Measurements from ENCODE around the gene ISX.
A peak's percentile ranks its signal among the peaks of the same experiment; 100 is the strongest.
"Not testable (repeated sequence)": the region's sequence is repeated elsewhere in the genome, so short reads cannot be mapped to it uniquely, and the experiment has no call there.

Gene ISX

DNA sequence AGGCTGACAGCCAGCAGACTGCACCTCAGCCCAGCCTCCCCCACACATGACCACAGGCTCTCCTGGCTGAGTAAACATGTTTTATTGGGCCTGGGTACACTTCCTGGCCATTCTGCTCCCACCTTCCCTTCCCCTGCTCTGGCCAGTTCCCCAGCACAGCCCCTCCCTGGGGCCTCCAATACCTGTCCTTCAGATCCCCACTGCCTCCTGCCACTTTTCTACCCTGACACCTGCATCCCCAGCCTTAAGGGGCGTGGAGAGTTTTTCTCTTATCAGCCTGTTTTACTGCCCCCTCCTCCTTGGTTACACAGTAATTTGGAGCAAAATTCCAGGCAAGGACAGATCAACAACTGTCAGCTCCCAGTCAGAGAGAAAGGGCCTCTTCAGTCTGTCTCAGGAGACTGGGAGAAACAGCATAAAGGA, at the start of gene ISX:
TSS of gene ISX (plus strand) at position 363 of the 423 bp plus-strand sequence. CDS start 930 bp downstream, outside the sequence.
- no peak for DNase-seq

DNA sequence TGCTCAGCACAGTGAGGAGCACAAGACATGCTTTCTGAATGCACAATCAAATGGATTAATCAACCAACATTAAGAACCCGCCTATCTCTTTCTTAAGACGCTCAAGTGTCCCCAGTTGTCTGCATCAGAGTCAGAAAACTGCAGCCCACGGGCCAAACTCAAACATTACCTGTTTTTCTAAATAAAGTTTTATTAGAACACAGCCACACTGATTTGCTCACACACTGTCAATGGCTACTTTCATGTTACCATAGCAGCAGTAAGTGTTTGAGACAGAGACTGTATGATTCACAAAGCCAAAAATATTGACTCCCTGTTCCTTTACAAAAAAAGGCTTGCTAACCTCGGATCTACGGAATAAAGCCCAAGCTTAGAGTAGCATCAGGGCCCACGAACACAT, 49.0 kb upstream of the ISX start:
- DNase-seq: no peak

DNA sequence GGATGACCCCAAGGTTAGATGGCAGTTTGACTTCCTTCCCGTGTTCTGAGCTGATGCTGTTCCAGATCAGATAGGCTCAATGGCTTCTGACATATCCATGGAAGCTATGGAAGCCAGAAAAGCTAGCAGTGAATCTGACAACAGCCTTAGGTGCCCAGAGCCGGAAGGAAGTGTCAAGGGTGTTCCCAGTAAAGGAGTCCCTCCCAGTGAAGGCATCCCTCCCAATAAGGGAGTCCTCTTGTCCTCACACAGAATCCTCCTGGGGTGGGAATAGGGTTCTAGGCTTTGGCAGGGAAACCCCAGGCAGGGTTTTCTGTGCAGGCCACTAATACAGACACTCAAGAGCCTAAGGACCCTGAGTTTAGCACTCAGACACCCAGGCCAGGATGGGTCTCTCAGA, 47.0 kb upstream of the ISX start:
- DNase-seq: no peak

DNA sequence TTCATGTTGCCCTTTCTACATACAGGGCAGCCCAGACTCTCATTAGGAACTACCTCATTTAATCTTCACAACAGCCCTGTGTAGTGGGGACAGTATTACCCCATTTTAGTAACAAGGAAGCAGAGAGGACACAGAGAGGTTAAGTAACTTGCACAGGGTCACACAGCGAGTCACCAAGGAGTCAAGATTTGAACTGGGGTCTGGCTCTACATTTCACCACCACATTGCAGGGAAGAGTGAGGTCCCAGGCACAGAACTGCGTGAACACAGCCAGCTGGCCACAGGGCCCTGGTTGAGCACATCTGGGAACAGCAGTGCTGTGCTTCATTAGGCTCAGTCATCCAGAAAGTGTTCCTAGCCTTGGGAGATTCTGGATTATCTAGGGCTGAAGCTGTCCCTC, 45.4 kb upstream of the ISX start:
- DNase-seq: no peak

DNA sequence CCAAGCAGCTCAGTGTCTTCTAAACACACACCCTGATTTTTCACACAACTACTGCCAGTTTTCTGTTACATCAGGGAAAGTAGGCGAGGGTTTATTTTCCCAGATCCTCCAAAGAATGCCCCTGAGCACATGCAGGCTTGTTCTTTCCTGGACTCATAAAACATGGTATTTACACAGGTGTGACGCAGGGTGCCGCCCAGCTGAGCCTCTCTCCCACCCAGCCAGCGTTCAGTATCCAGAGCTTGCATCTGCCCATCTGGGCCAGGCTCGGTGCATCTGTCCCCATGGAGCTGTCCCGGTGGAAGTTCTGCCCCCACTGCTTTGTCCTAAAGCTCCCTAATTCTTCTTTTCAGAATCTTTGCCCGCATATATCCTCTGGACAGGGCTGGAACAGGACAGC, 44.8 kb upstream of the ISX start:
- DNase-seq: peak in 1 of 2 experiments; percentile 6

DNA sequence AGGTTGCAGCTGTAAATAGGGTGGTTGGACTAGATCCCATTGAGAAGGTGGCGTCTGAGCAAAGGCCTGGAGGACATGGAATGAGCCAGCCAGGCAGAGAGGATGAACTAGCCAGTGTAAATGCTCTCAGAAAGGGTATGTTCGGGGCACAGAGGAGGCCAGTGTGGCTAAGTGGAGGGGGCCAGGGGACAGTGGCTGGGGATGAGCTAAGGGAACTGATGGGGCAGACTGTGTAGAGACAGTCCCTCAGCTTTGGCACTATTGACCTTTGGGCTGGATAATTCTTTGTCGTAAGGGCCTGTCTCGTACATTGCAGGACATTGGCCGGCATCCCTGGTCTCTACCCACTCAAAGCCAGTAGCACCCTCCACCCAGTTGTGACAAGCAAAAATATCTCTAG, 43.7 kb upstream of the ISX start:
- no peak for DNase-seq

DNA sequence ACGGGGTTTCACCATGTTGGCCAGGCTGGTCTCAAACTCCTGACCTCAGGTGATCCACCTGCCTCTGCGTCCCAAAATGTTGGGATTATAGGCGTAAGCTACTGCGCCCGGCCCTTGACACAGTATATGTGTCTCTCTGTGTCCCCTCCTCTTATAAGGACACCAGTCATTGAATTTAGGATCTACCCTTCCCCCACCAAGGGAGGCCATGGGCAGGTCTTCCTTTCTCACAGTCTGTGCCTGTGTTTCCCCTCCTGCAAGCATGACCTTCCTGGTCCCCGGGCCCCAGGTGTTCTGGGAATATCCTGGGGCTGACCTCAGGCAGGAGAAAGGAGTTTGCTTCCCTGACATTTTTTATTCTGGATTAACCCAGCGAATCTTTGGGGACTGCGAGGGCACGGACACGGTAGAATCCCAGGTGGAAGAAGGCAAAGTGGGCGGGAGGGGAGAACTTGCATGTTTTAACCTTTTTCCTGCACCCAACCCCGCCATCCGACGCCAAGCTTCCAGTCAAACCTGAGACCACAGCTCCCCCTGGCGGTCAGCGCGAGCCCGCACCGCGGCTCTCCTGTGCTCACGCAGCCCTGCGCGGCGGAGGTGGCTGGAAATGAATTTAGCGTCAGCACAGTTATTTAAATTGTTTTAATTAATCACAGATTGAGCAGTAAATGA, 42.1 kb upstream of the ISX start:
- peak; percentile 46 to 82 for DNase-seq

DNA sequence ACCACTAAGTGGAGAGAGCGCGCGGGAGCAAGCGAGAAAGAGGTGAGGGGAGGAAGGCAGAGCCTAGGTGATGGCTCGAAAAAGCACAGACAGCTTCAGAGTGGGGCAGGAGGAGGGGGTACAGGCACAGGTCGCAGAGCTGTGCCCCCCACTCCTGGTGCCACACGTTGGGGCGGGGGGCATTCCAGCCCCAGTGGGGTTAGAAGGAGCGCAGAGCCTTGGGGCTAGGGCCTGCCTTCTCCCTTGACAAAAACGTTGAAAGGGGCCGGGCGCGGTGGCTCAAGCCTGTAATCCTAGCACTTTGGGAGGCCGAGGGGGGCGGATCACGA, 41.6 kb upstream of the ISX start:
- DNase-seq: no peak

DNA sequence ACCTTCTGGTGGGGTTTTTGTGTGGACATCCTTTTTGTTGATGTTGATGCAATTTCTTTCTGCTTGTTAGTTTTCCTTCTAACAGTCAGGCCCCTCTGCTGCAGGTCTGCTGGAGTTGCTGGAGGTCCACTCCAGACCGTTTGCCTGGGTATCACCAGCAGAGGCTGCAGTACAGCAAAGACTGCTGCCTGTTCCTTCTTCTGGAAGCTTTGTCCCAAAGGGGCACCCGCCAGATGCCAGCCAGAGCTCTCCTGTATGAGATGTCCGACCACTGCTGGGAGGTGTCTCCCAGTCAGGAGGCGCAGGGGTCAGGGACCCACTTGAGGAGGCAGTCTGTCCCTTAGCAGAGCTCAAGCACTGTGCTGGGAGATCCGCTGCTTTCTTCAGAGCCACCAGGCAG, 35.8 kb upstream of the ISX start:
- not testable (repeated sequence) for DNase-seq

DNA sequence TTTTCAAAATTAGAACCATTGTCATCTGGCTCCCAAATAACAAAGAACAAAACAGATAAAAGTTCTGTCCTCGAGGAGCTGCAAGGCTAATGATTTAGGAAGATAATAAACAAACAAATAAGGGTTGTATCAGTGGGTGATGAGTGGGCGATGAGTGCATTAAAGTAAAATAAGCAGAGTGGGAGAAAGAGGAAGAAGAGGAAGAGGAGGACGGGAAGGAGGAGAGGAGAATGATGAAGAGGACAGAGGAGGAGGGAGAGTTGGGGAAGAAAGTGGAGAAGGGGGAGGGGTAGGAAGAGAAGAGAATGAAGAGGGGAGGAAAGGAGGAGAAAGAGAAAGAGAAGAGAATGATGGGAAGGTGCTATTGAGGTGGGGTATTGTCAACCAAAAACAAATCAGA, 33.4 kb upstream of the ISX start:
- no peak for DNase-seq

DNA sequence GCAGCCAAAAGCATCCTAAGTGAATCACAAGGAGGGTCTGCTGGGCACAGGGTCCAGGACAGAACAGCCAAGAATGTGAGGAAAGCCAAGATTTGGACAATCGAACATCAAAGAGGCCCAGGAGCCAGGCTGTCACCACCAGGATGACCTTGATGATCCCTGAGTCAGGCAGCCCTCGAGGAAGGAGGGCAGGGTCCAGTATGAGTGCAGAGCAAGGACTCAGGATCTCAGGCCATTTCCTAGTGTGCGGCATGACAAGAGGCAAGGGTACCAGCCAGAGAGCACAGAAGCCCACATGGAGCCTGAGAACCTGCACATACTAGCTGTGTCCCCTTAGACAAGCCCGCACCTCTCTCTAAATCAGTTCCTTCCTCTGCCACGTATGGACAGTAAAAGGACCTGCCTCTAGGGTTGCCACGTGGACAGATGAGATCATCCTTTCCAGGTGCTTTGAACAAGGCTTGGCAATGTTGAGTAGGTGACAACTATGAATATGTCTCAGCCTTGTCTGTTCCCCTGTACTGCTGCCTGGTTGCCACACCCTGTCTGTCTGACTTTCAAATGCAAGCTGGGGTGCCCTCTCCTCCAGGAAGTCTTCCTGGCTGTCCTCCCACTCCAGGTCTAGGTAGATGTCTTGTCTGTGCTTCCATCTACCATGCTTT, 32.2 kb upstream of the ISX start:
- DNase-seq: no peak

DNA sequence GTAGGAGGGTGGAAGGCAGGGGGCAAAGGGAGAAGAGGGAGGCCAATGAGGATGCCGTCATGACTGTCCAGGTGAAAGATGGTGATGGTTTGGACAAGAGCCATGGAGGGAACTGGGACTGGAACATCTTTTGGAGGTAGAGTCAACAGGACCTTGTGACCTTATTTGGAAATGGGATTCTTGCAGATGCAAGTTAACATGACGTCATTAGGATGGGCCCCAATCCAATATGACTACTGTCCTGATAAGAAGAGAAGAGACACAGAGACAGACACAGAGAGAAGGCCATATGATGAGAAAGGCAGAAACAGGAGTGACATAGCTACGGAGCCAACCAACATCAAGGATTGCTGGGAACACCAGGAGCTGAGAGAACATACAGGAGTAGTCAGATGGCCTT, 31.0 kb upstream of the ISX start:
- no peak for DNase-seq

DNA sequence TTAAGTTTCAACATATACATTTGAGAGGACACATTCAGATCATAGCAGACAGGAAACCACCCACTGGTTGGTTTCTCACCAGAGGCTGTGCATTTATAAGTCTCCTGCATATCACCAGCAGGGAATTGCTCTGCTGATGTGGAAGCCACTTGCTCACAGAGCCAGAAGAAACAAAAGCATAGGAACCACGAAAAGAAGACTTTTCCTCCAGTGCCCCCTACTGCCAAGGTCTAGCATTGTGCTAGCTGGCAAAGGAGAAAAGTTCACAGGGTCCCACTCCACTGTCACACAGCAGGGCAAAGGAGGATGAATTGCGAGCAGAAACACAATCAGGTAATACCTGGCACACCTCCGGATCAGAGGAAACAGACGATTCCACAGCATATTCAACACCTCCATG, 28.9 kb upstream of the ISX start:
- peak; percentile 8 to 56 for DNase-seq

DNA sequence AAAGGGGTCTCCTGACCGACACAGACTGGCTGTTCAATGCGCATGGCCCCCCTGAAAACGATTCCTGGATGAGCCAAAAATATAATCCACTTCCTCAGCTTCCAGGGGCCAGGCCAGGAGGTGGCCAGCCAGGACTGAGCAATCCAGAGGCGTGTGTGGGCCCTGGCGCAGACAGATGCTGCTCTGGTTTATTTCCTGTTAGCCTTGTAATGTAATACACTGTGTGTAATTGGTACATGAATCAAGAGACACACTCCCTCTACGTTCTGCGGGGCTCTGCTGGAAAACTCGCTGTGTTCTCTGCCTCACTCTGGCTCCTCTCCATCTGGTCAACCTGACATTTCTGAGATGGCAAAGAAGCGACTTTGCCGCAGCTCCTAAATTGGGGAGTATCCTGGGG, 26.3 kb upstream of the ISX start:
- DNase-seq: no peak

DNA sequence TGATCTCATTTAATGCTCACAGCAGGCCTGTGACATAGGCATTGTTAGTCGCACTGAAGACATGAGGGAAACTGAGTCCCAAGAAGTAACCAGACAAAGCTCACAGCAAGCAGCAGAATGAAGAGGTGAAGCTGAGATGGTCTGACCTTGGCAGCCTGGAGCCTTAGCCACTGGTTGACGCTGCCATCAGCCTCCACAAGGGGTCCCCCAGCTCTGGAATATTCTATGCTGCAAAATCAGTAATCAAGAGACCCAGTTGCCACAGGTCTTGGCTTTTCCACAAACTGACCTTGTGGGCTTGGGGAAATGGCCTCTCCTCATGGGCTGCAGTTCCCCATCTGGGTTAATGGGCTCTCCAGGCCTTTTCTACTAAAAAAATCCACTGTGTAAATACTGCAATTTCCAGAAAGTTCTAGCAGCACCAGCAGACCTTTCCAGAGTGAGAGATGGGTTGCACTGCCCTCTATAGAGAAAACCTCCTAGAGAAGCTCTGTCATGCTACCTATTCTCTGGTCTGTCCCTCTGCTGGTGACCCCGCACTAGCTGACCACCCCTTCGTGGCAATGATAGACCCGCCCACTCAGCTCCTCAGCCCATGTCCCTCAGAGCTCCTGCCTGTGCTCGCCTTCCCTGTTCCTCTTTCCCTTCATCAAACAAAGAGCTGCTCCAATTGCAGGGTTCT, 22.6 kb upstream of the ISX start:
- peak in 1 of 2 experiments; percentile 17 for DNase-seq

DNA sequence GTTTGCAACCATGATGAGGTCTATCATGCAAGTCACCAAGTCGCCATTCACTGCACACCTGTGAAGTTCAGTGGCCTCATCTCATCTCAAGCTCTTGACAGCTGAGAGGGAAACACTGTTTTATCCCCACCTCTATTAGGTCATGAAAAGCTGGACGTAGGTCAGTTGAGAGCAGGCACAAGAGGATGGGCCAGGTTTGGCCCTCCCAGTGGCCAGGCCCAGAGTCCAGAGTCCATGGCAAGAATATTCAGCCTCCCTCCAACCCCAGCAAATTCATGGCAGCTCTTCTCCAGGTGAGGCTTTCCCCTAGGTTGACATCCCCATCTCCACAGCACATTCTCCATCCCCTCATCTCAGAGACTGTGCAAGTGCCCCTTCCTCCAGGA, 22.0 kb upstream of the ISX start:
- no peak for DNase-seq

DNA sequence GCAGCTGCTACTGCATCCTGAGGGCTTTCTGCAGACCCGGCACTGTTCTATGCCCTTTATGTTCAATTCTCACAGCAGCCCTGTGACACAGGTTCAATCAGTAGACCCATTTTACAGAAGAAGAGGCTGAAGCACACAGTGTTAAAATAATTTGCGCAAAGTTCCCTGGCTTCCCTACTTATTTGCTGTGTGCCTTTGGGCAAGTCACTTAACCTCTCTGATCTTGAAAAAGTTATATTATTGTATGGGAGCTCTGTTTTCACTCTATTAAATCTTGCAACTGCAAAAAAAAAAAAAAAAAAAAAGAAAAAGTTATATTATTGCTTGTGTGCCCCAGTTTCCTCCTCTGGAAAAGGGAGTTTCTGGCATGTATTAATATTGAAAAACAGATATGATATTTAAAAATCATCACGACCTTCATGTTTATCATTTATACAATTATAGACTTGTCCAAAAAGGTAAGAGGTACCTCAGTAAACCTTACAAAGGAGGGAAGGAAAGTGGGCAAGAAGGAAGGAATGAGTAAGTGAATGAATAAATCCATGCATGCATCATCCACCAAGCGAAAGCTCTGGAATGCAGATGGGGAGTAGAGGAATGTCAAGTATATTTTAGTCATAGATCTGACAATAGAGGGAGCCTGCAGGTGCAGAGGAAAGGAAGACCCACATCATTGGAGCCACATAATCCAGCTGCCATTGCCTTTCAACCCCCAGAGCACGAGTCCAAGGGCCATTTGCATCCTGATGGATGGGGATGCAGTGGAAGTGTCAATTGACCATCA, 21.2 kb upstream of the ISX start:
- DNase-seq: no peak

DNA sequence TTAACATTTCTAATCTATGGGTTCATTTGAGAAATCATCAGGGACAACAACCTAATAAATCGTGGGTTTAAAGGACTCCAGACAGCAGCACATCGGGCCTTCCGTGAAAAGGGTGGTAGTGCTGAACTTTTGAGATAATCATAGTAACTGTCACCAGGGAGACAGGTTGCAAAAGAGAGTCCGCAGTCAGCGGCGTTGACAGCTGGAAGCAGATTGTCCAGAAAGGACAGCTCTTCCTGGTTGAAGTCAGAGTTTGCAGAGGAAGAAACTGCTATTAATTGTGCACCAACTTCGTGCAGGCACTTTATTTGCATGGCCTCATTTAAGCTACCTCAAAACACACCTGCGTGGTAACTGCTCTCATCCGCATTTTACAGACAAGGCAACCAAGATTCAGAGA, 20.5 kb upstream of the ISX start:
- peak in 1 of 2 experiments; percentile 13 for DNase-seq

DNA sequence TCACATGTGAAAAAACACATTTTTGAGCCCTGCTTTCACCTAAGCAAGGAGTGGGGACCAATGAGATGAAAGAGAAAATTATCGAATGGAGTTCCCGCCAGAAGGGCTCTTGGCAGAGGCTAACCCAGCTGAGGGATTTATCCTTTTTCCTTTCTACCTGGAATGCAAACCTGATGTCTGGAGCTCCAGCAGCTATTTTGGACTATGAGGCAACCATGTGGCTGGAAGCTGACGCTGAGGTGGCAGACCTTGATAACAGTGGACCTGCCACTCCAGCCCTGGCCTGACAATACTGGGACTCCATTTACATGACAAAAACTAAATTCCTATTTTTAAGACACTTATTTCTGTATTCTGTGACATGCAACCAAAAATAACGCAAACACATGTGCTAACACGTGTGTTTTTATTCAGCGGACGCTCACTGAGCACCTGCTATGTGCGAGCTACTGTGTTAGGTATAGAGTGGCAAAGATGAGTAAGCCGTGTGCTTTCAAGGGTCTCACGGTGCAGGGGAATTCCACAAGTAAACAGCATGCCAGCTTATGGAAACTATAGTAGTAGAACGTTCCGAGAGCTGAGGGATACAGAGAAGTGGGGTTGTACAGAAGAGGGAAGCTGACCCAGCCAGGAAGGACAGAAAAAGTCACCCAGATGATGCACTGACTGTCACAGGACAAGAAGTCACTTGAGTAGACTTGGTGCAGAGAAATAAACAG, 19.1 kb upstream of the ISX start:
- DNase-seq: no peak

DNA sequence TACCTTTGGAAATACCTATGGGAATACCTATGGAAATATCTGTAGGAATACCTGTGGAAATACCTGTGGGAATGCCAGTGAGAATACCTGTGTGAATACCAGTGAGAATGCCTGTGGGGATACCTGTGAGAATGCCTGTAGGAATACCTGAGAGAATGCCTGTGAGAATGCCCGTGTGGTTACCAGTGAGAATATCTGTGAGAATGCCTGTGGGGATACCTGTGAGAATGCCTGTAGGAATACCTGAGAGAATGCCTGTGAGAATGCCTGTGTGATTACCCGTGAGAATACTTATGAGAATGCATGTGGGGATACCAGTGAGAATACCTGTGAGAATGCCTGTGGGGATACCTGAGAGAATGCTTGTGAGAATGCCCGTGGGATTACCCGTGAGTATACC, 15.9 kb upstream of the ISX start:
- DNase-seq: not testable (repeated sequence)

DNA sequence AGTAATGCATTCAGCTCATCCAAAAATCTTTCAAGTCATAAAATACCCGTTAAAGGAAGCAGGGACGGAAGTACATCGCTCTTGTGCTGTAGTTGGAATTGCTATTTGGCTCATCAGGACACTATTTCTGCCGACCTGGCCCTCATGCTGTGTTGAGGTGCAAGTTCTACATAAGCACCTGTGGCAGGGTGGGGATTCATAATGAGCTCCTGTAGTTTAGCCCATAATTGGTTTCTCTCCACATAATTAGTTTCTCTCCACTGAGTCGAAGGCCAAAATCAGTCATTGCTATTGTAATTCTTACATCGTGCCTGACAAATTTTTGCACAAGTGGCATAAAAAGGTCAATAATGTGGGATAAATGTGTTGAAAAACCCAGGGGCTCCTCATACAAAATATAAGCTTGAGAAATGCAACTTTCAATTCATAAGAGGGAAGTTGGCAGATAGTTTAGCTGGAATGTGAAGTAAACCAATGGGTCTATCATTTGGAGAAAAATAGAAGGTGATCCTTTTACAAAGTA, 14.9 kb upstream of the ISX start:
- no peak for DNase-seq

DNA sequence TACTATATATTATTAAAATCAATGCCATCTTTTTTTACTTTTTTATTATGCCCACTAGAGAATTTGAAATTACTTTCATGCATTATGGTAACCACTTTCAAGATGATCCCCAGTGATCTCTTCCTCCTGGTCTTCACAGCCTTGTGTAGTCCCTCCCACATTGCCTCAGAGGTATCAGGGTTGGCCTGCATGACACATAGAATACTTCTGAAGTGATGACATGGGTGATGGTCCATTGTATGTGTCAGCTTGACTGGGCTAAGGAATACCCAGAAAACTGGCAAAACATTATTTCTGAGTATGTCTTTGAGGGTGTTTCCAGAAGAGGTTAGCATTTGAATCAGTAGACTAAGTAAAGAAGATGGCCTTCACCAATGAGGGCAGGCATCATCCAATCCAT, 14.2 kb upstream of the ISX start:
- DNase-seq: no peak
